HepG2 (cell line): ENCODE results near the gene DGAT2L6. TPM values are rescaled to one million over a fixed set of nuclear protein-coding genes. Genes with fewer than 3 reads are reported as not detected.
A peak's percentile ranks its signal among the peaks of the same experiment; 100 is the strongest.

ENCODE experiments used
- KDM5A ChIP-seq: fragments of 200-600 bp; sonication (generic); IDR thresholded peaks from 2 replicates; pipeline ENCODE4 v1.7.0; 2018; ENCODE audit warnings: antibody characterized with exemption, mild to moderate bottlenecking, low read length, borderline replicate concordance
- MEF2D ChIP-seq: sonication (generic); formaldehyde crosslinking; IDR thresholded peaks from 2 replicates; pipeline ENCODE4 v1.5.1; 2020; ENCODE audit warnings: mild to moderate bottlenecking, missing genetic modification reagents
- NR1H2 ChIP-seq: sonication (generic); formaldehyde crosslinking; IDR thresholded peaks from 2 replicates; pipeline ENCODE4 v1.8.1; 2022; ENCODE audit warnings: low read depth, missing genetic modification reagents, borderline replicate concordance
- PHF20 ChIP-seq: sonication (generic); formaldehyde crosslinking; IDR thresholded peaks from 2 replicates; pipeline ENCODE4 v1.5.0; 2020; ENCODE audit warnings: mild to moderate bottlenecking, missing genetic modification reagents
- POGZ ChIP-seq: sonication (generic); formaldehyde crosslinking; IDR thresholded peaks from 2 replicates; pipeline ENCODE4 v1.4.0; 2020; ENCODE audit warnings: mild to moderate bottlenecking, missing genetic modification reagents
- SMYD3 ChIP-seq: sonication (generic); formaldehyde crosslinking; IDR thresholded peaks from 2 replicates; pipeline ENCODE4 v1.8.1; 2023; ENCODE audit warnings: mild to moderate bottlenecking, missing genetic modification reagents
- THYN1 ChIP-seq: sonication (generic); formaldehyde crosslinking; IDR thresholded peaks from 2 replicates; pipeline ENCODE4 v1.8.1; 2023; ENCODE audit warnings: low read depth, mild to moderate bottlenecking, moderate library complexity, missing genetic modification reagents, borderline replicate concordance
- ZNF335 ChIP-seq: sonication (generic); formaldehyde crosslinking; IDR thresholded peaks from 2 replicates; pipeline ENCODE4 v1.4.0; 2020; ENCODE audit warnings: missing genetic modification reagents
- ZNF530 ChIP-seq: sonication (generic); formaldehyde crosslinking; IDR thresholded peaks from 2 replicates; pipeline ENCODE4 v1.5.0; 2020; ENCODE audit warnings: low read depth, mild to moderate bottlenecking, missing genetic modification reagents
- ZNF564 ChIP-seq: sonication (generic); formaldehyde crosslinking; IDR thresholded peaks from 2 replicates; pipeline ENCODE4 v1.8.1; 2023; ENCODE audit warnings: mild to moderate bottlenecking, missing genetic modification reagents
- ZNF781 ChIP-seq: sonication (generic); formaldehyde crosslinking; IDR thresholded peaks from 2 replicates; pipeline ENCODE4 v1.5.1; 2020; ENCODE audit warnings: borderline replicate concordance, mild to moderate bottlenecking, missing genetic modification reagents; ENCODE audit errors: not compliant biosample characterization
- polyA plus RNA-seq, 8 experiments: library from polyadenylated mRNA; depleted of rRNA in 3 of 8; stranded (reverse) in 7 of 8; unstranded in 1 of 8; fragments of >200 nt; fragmentation: Illumina TruSeq in 4 of 8; extraction: Trizol in 4 of 8; gene quantifications; 2 replicates each; pipeline versions ENCODE4 v1.2.1 to v1.2.3, GENCODE V29; 2011 to 2016; ENCODE audit warnings: low read depth in 4 of 8, missing spikeins in 1 of 8, mixed read lengths in 1 of 8; ENCODE audit not compliant: insufficient read depth in 1 of 8
- total RNA-seq, 5 experiments: library from RNA; depleted of rRNA; stranded (reverse); fragments of >200 nt; fragmentation: Illumina TruSeq; extraction: Trizol; gene quantifications; 2 replicates each; pipeline ENCODE4 v1.2.3, GENCODE V29; 2016; ENCODE audit warnings: low read depth in 1 of 5
- TF ChIP-seq, protein P1 (sequence below): sonication (generic); formaldehyde crosslinking; IDR thresholded peaks from 2 replicates; pipeline ENCODE4 v1.4.0; 2020; ENCODE audit warnings: mild to moderate bottlenecking, missing genetic modification reagents
- TF ChIP-seq, protein P2 (sequence below): sonication (generic); formaldehyde crosslinking; IDR thresholded peaks from 2 replicates; pipeline ENCODE4 v1.8.1; 2023; ENCODE audit warnings: mild to moderate bottlenecking, missing genetic modification reagents
- TF ChIP-seq, protein P3 (sequence below): sonication (generic); formaldehyde crosslinking; IDR thresholded peaks from 2 replicates; pipeline ENCODE4 v1.4.0; 2020; ENCODE audit warnings: missing genetic modification reagents, borderline replicate concordance
- TF ChIP-seq, protein P4 (sequence below): sonication (generic); formaldehyde crosslinking; IDR thresholded peaks from 2 replicates; pipeline ENCODE4 v1.4.0; 2020; ENCODE audit warnings: missing genetic modification reagents, borderline replicate concordance

DGAT2L6 gene
- total and polyA plus RNA-seq, 2 of the 13 experiments (the other 11 are each of a cell fraction or from before 2014, with no cell fraction given) = not detected

DNA sequence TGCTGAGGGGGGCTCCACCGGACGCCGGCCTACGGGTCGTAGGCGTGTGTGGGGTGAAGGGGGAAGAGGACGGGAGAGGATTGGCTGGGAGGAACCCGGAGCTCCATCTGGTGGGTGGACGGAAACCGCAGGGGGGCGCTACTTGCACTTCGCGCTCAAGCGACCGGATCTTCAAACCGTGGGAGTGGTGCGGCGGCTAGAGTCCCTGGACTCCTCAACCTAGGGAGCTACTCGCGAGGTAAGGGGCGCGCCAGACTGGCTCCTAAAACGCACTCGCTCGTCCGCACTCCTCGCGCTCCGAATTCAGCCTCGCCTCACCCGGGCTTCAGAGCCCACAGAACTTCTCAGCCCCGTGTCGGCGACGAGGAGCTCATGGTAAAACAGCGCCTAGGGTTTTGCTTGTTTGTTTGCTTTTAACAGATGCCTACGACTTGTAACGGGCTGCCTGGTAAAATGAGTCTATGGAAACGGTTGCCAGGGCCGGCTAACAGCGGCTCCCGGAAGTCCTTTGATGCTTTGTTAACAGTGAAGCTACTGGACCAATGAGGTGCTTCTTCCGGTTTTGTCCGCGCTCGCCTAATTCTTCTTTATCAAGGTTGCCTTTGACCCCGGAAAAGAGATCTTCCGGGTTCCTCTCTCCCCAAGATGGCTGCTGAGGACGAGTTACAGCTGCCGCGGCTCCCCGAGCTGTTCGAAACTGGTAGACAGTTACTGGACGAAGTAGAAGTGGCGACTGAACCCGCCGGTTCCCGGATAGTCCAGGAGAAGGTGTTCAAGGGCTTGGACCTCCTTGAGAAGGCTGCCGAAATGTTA, 43.8 kb upstream of the DGAT2L6 start, which contains the start of gene IGBP1 (continued):
- TF ChIP-seq, protein P1, sequence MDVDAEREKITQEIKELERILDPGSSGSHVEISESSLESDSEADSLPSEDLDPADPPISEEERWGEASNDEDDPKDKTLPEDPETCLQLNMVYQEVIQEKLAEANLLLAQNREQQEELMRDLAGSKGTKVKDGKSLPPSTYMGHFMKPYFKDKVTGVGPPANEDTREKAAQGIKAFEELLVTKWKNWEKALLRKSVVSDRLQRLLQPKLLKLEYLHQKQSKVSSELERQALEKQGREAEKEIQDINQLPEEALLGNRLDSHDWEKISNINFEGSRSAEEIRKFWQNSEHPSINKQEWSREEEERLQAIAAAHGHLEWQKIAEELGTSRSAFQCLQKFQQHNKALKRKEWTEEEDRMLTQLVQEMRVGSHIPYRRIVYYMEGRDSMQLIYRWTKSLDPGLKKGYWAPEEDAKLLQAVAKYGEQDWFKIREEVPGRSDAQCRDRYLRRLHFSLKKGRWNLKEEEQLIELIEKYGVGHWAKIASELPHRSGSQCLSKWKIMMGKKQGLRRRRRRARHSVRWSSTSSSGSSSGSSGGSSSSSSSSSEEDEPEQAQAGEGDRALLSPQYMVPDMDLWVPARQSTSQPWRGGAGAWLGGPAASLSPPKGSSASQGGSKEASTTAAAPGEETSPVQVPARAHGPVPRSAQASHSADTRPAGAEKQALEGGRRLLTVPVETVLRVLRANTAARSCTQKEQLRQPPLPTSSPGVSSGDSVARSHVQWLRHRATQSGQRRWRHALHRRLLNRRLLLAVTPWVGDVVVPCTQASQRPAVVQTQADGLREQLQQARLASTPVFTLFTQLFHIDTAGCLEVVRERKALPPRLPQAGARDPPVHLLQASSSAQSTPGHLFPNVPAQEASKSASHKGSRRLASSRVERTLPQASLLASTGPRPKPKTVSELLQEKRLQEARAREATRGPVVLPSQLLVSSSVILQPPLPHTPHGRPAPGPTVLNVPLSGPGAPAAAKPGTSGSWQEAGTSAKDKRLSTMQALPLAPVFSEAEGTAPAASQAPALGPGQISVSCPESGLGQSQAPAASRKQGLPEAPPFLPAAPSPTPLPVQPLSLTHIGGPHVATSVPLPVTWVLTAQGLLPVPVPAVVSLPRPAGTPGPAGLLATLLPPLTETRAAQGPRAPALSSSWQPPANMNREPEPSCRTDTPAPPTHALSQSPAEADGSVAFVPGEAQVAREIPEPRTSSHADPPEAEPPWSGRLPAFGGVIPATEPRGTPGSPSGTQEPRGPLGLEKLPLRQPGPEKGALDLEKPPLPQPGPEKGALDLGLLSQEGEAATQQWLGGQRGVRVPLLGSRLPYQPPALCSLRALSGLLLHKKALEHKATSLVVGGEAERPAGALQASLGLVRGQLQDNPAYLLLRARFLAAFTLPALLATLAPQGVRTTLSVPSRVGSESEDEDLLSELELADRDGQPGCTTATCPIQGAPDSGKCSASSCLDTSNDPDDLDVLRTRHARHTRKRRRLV (CRISPR knock-in tag) = 0 out of 2 replicates have a peak, but pooled peaks have one; percentile 46
- TF ChIP-seq, protein P2, sequence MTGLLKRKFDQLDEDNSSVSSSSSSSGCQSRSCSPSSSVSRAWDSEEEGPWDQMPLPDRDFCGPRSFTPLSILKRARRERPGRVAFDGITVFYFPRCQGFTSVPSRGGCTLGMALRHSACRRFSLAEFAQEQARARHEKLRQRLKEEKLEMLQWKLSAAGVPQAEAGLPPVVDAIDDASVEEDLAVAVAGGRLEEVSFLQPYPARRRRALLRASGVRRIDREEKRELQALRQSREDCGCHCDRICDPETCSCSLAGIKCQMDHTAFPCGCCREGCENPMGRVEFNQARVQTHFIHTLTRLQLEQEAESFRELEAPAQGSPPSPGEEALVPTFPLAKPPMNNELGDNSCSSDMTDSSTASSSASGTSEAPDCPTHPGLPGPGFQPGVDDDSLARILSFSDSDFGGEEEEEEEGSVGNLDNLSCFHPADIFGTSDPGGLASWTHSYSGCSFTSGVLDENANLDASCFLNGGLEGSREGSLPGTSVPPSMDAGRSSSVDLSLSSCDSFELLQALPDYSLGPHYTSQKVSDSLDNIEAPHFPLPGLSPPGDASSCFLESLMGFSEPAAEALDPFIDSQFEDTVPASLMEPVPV (CRISPR knock-in tag) = no peak
- 0 out of 2 replicates have a peak, but pooled peaks have one; percentile 41 for TF ChIP-seq THYN1 (CRISPR knock-in tag)
- no peak for TF ChIP-seq SMYD3 (CRISPR knock-in tag)
- TF ChIP-seq ZNF564 (CRISPR knock-in tag) = no peak
- TF ChIP-seq, protein P3, sequence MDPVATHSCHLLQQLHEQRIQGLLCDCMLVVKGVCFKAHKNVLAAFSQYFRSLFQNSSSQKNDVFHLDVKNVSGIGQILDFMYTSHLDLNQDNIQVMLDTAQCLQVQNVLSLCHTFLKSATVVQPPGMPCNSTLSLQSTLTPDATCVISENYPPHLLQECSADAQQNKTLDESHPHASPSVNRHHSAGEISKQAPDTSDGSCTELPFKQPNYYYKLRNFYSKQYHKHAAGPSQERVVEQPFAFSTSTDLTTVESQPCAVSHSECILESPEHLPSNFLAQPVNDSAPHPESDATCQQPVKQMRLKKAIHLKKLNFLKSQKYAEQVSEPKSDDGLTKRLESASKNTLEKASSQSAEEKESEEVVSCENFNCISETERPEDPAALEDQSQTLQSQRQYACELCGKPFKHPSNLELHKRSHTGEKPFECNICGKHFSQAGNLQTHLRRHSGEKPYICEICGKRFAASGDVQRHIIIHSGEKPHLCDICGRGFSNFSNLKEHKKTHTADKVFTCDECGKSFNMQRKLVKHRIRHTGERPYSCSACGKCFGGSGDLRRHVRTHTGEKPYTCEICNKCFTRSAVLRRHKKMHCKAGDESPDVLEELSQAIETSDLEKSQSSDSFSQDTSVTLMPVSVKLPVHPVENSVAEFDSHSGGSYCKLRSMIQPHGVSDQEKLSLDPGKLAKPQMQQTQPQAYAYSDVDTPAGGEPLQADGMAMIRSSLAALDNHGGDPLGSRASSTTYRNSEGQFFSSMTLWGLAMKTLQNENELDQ = no peak
- no peak for TF ChIP-seq MEF2D (CRISPR knock-in tag)
- no peak for TF ChIP-seq ZNF781 (CRISPR knock-in tag)
- no peak for TF ChIP-seq ZNF335 (CRISPR knock-in tag)
- TF ChIP-seq POGZ = peak; percentile 45
- TF ChIP-seq NR1H2 (CRISPR knock-in tag) = no peak
- TF ChIP-seq PHF20 (CRISPR knock-in tag) = peak; percentile 74
- TF ChIP-seq, protein P4, sequence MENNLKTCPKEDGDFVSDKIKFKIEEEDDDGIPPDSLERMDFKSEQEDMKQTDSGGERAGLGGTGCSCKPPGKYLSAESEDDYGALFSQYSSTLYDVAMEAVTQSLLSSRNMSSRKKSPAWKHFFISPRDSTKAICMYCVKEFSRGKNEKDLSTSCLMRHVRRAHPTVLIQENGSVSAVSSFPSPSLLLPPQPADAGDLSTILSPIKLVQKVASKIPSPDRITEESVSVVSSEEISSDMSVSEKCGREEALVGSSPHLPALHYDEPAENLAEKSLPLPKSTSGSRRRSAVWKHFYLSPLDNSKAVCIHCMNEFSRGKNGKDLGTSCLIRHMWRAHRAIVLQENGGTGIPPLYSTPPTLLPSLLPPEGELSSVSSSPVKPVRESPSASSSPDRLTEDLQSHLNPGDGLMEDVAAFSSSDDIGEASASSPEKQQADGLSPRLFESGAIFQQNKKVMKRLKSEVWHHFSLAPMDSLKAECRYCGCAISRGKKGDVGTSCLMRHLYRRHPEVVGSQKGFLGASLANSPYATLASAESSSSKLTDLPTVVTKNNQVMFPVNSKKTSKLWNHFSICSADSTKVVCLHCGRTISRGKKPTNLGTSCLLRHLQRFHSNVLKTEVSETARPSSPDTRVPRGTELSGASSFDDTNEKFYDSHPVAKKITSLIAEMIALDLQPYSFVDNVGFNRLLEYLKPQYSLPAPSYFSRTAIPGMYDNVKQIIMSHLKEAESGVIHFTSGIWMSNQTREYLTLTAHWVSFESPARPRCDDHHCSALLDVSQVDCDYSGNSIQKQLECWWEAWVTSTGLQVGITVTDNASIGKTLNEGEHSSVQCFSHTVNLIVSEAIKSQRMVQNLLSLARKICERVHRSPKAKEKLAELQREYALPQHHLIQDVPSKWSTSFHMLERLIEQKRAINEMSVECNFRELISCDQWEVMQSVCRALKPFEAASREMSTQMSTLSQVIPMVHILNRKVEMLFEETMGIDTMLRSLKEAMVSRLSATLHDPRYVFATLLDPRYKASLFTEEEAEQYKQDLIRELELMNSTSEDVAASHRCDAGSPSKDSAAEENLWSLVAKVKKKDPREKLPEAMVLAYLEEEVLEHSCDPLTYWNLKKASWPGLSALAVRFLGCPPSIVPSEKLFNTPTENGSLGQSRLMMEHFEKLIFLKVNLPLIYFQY (CRISPR knock-in tag) = no peak
- peak; percentile 66 for TF ChIP-seq KDM5A
- TF ChIP-seq ZNF530 (CRISPR knock-in tag) = no peak
